HepG2 (cell line): ENCODE results near the gene IQCM.

Experiments
- ARID3A ChIP-seq: IDR thresholded peaks from 2 replicates; pipeline ENCODE4 v1.6.1; 2012; ENCODE audit warnings: low read depth, low read length, improper control_type of control experiment
- BRCA1 ChIP-seq: sonication (generic); formaldehyde crosslinking; IDR thresholded peaks from 2 replicates; pipeline ENCODE4 v1.4.0; 2020; ENCODE audit warnings: missing genetic modification reagents
- CHD2 ChIP-seq: IDR thresholded peaks from 2 replicates; pipeline ENCODE4 v1.6.1; 2011; ENCODE audit warnings: low read depth, low read length, improper control_type of control experiment
- EP300 ChIP-seq, 3 experiments: sonication (generic) in 1 of 3; formaldehyde crosslinking in 1 of 3; IDR thresholded peaks; 2 replicates each; pipeline versions ENCODE4 v1.5.1 to v1.6.1; 2011 to 2020; ENCODE audit warnings: low read depth in 2 of 3, low read length in 2 of 3, borderline replicate concordance in 1 of 3, improper control_type of control experiment in 1 of 3, mild to moderate bottlenecking in 1 of 3, missing genetic modification reagents in 1 of 3, moderate library complexity in 1 of 3
- FOSL2 ChIP-seq: sonication (generic); formaldehyde crosslinking; IDR thresholded peaks from 2 replicates; pipeline ENCODE4 v1.4.0; 2020; ENCODE audit warnings: missing genetic modification reagents
- POLR2A ChIP-seq, 2 experiments: IDR thresholded peaks; 2 replicates each; pipeline ENCODE4 v1.6.1; 2011; ENCODE audit warnings: low read depth in 2 of 2, low read length in 2 of 2, mild to moderate bottlenecking in 1 of 2, moderate library complexity in 1 of 2; ENCODE audit not compliant: insufficient read depth in 1 of 2
- POLR2AphosphoS5 ChIP-seq: IDR thresholded peaks from 2 replicates; pipeline ENCODE4 v1.6.1; 2012; ENCODE audit warnings: low read depth, low read length
- RBAK ChIP-seq: sonication (generic); formaldehyde crosslinking; IDR thresholded peaks from 2 replicates; pipeline ENCODE4 v1.5.1; 2020; ENCODE audit warnings: mild to moderate bottlenecking, missing genetic modification reagents
- REST ChIP-seq, 2 experiments: IDR thresholded peaks; 2 replicates each; pipeline ENCODE4 v1.6.1; 2011 to 2012; ENCODE audit warnings: low read length in 2 of 2, borderline replicate concordance in 1 of 2, low read depth in 1 of 2, mild to moderate bottlenecking in 1 of 2, moderate library complexity in 1 of 2
- RNF219 ChIP-seq: sonication (generic); formaldehyde crosslinking; IDR thresholded peaks from 2 replicates; pipeline ENCODE4 v1.5.0; 2020; ENCODE audit warnings: mild to moderate bottlenecking, missing genetic modification reagents
- ZNF678 ChIP-seq: sonication (generic); formaldehyde crosslinking; IDR thresholded peaks from 2 replicates; pipeline ENCODE4 v1.4.0; 2020; ENCODE audit warnings: mild to moderate bottlenecking, missing genetic modification reagents

- TF ChIP-seq ARID3A (no peak), CHD2 (no peak), EP300 (IDR thresholded peaks at IDR 0.05; ENCODE audit: low read depth in 2 of 2, low read length in 2 of 2) (no peak), EP300 (CRISPR knock-in tag; IDR thresholded peaks at IDR 0.05; ENCODE audit: borderline replicate concordance) (no peak), FOSL2 (CRISPR knock-in tag) (no peak), BRCA1 (CRISPR knock-in tag) (no peak), POLR2A (IDR thresholded peaks at IDR 0.05; ENCODE audit: insufficient read depth in 1 of 2, low read depth in 2 of 2, low read length in 2 of 2) (no peak), RBAK (CRISPR knock-in tag) (no peak), REST (IDR thresholded peaks at IDR 0.05; ENCODE audit: borderline replicate concordance in 1 of 2, low read depth in 1 of 2, low read length in 2 of 2) (no peak), ZNF678 (CRISPR knock-in tag) (no peak), RNF219 (CRISPR knock-in tag) (no peak), POLR2AphosphoS5 (no peak)
These were observed 23.8 kb downstream of the IQCM start for GRCh38 chr4:149791851-149792250.
